T1000 (cell line): ENCODE measurements around the gene TAS1R3.
A peak's percentile ranks its signal among the peaks of the same experiment; 100 is the strongest.

Experiments
- DNase-seq: peaks from one replicate; lab custom pipeline; 2025; ENCODE audit warnings: mixed read lengths; lab: John Stamatoyannopoulos, UW

TAS1R3 gene

DNA sequence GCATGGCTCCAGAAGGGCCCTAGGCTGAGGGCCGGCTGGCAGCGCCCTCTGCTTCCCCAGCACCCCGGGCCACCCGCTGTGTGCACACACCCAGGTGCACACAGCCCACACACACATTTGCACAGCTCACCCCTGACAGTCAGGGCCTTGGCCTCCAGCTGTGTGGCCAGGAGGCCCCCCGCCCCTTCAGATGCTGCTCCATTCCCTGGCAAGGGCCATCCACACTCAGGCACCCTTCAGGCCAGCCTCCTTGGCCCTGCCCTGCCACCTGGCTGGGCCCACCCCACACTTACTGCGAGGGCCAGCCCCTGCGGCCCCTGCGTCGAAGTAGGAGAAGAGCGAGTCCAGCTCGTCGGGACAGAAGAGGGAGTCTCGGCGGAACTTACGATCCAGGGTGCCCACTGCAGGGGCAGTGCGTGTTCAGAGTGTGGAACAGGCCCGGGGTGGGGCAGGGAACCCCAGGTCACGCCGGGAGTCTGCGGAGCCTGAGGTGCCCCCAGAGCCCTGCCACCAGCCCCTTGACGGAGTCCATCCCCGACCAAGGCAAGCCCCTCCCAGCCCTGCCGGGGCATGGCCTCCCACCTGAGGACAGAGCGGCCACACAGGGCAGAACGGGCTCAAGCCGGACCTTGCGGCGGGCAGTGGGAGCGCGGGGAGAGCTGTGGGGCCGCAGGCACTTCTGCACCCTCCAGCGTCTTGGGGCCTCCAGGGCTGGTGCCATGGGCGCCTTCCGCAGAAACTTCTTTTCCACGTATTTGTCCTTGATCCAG, 35.7 kb upstream of the TAS1R3 start:
- DNase-seq: no peak

DNA sequence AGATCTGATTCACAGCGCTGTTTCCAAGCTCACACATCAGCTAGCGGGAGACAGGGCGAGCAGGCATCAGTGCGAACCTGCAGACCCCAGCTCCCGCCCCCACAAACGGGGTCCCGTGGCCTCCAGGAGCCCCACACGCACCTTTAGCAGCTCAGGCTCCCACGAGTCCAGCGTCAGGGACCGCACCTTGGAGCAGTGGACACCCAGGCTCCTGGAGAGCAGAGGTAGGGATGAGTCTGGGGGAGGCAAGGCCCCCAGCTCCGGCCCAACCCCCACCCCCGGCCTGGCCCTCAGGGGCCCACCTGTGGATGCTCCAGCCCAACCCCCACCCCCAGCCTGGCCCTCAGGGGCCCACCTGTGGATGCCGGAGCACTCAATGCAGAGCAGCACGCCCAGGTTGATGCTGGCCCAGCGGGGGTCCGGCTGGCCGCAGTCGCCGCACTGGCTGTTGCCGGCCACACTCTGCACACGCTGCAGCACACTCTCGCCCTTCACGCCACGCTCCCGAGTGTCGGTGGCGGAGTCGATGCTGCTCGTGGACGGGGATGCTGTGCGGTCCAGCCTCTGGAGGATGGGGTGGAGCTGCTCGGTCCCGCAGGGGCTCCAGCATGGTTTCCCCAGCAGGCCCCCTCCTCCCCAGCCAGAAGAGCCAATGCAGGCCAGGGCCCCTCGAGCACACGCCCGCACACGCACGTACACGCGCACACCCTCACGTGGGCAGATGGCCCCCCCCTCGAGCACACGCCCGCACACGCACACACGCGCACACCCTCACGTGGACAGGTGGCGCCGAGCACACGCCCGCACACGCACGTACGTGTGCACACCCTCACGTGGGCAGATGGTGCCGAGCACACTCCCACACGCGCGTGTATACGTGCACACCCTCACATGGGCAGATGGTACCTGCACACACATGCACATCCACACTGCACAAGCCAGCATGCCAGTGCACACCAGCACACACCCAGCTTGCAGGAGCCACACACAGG, 34.7 kb upstream of the TAS1R3 start:
- no peak for DNase-seq

DNA sequence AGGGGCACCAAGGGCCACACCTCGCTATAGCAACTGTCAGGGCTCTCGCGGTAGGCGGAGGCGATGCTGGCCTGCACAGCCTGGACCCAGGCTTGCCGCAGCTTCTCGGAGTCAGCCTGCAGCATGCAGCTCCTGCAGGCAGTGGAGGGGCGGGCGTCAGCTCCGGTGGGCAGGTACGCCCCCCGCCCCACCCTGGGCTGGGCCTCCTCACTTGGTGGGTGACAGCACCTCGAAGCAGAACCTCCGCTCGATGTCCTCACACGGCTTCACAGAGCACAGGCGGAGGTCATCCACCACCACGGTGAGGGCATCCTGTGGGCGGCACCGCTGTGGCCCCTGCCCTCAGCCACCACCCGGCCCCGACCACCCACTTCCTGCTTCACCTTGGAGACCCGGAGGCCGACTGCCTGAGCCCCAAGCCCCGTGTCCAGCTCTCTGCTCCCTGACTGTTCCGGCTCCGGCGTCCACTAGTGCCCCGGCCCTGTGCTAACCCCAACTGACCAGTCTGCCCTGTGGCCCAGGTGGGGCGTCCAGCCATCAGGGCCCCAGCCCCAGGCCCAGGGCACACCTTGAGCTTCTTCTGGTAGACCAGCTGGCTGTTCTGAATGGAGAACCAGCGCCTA, 33.2 kb upstream of the TAS1R3 start:
- DNase-seq: no peak

DNA sequence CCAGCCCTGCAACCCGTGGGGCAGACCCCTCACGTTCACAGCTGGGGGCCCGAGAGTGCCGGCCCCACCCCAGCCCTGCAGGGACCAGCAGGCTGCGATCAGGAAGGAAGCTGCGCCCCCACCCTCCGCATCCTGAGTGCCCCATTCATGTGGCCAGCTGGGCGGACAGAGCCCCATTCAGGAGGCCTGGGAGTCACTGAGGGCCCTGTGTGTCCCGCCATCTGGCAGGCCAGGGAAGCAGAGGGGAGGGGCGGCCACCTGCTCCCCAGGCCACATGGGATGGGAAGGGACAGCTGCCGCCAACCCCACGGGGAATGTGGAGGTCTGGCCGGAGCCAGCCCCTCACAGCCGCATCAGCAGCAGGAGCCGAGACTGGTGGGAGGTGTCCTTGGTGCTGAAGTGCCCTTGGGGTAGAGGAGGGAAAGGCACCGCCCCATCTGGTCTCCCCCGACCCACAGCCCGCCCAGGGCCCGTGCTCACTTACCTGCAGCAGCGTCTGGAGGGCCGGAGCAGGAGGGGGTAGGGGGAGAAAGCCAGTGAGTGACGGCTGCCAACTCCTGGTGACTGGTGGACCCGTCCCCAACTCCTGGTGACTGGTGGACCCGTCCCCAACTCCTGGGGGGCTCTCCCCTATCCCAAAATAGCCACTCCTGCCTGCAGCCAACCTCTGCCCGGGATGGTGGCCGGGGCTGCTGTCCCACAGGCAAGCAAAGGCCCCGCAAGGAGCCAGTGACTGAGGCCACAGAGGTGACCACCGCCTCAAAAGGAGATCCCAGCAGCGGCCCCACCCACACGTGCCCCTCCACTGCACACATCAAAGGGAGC, 32.0 kb upstream of the TAS1R3 start:
- DNase-seq: no peak

DNA sequence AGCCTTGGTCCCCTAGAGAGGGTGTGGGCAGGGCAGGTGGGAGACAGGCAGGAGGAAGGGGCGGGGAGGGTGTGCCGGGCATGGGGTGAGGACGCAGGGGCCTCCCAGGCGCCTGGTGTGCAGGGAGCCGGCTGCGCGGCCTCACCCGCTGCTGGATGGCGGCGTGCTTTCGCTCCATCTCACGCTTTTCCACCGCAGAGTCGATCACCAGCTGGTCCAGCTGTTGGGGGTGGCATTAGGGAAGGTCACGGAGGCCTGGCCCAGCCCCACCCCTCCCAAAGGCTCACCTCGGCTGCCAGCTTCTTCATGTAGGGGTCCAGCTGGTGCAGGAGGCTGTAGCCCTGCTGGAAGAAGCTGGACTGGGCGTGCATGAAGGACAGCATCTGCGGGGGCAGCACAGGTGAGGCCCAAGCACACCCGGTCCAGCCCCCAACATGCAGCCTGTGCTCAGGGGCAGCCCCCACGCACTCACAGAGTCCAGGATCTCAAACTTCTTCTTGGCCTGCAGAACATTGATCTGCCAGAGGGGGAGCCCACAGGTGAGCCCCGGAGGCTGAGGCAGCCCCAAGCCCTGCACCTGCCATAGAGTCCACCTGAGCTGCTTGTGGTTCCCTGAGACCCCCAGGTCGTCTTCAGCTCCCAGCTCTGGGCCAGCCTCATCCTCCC, 31.3 kb upstream of the TAS1R3 start:
- no peak for DNase-seq

DNA sequence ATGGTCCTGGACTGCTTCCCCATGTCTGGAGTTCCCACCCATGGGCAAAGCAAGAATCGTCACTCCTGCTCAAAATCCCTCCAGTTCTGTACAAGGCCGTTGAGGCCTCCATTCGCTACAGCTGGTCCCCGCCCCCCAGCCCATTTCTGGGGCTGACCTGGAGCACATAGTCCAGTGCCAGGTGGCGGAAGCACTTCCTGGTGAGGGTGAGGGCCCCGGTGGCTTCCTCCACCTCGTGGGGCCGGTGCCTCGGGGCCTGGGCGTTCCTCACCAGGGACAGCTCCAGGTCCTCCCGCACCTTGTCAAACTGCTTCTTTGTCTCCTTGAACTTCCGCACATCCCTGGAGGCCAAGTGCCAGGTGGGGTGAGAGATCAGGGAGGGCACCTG, 30.7 kb upstream of the TAS1R3 start:
- no peak for DNase-seq

DNA sequence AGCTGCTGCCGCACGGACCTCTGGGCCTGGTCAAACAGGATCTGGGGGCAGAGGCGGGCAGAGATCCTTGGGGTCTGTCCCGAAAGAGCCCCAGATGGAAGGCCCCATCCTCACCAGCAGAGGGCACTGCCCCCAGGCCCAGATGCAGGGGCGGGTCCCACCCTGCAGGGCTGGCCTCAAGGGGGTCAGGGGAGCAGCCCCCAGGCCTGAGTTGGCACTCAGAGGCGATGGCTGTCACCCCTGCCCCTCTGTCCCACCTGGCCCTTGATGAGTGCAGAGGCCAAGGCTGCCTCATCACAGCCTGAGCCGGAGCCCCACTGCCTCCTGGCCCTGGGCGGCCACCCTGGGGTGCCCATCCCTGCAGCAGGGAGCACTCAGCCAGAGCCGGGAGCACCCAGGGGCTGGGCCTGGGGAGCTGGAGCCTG, 29.1 kb upstream of the TAS1R3 start:
- no peak for DNase-seq

DNA sequence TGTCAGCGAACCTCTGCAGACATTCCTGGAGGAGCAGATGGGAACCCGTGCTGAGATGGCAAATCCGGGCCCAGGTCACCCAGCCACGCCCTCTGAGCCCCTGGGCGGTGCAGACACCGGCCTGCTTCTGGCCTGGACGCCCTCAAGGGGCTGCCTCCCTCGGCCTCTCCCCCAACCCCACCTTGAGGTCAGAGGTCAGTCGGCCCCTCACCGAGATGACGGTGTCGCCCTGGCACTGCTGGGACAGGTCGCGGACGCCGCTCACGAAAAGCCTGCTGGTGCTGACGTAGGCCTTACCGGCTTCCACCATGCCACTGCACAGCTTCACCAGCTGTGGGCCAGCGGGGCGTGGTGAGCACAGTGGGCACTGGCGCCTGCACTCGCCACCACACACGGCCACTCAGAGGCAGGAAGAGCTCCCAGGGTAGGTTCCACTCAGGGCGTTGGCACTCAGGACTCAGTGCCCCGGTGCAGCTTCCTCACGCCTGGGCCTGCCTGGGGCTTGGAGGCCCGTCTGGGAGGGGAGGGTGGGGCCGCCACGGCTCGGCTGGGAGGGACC, 28.1 kb upstream of the TAS1R3 start:
- no peak for DNase-seq

DNA sequence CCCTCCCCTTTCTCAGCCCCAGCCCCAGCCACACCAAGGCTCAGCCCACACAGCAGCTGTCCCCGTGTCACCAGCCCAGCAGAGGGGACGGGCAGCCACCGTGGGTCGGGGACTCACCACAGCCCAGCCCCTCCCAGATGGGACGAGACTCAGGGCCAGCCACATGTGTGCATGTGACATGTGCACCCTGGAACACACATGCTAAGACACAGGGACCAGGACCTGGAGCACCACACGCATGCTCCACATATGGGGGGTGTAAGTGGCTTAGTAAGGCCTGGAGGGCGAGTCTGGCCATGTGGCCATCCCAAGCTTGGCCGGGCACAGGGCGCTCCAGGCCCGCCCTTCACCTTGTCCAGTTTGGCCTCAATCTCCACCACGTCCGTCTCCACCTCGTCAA, 27.3 kb upstream of the TAS1R3 start:
- no peak for DNase-seq

DNA sequence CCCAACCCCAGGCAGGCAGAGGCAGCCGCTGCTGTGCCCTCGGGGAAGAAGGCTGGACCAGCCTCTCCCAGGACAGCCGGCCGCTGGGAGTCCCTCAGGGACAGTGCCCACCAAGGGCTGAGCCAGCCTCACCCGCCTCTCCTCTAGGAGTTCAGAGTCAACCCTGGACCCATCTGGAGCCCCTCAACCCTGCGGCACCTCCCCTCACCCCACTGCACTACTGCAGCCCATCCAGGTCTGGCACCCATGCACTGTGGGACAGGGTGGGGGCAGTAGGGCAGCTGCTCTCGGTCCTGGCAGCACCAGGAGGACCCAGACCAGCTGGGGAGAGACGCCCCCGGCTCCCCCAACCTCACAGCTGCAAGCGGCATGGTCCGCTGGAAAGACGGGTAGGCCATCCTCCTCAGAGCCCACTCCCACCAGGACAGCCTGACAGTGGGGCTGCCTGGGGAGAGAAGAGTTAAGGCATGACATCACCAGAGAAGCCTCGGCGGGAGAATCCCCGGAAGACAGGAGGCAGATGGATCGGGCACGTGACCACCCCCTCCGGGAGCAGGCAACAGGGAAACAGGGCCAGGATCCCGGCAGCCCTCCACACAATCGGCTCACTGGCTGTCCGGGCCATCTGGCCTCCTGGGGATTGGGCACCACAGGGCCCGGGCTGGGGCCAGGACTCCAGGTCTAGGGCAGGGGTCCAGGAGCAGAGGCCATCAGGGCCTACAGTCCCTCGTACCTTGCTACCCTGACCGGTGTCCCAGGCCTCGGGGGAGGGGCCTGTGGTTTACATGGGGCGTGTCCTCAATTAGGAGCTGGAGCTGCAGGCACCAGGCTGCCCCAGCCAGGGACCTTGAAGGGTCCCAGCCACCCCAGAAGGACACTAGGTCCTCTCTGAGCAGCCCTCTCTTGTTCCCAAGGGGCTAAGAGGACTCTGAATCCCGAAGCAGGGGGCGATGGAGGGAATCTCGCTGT, 26.5 kb upstream of the TAS1R3 start:
- DNase-seq: peak; percentile 55

DNA sequence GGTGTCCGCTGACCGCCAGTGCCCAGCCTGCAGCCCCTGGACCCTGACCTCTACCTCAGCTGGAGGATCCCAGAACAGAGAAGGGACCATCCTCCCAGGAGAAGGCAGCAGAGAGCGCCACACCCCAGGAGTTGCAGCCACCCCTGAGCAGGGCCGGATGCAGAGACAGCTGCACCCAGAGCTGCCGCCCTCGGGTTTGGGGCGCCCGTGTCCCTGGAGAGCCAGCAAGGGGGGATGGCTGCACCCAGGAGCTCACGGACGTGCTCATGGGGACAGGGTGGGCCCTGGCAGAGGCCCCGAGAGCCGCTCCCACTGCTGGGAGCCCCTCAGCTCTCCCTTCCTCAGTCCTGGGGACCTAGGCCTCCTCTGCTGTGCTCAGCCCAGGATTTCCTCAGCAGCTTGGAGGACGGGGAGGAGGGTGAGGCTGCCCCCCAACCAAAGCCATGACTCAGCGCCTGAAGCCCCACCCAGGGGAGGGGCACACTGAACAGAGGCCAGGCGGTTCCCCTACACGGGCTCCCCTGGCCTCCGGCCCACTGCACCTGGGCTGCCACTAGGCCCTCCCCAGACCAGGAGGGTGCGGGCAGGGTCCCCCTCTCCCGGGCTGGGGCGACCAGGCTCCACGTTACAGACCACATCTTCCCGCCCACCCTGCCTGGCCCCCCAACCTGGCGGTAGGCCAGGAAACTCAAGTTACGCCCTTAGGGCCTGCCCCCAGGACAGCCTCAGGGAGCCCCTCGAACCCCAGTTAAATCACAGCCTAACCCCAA, 25.6 kb upstream of the TAS1R3 start:
- DNase-seq: peak; percentile 59

DNA sequence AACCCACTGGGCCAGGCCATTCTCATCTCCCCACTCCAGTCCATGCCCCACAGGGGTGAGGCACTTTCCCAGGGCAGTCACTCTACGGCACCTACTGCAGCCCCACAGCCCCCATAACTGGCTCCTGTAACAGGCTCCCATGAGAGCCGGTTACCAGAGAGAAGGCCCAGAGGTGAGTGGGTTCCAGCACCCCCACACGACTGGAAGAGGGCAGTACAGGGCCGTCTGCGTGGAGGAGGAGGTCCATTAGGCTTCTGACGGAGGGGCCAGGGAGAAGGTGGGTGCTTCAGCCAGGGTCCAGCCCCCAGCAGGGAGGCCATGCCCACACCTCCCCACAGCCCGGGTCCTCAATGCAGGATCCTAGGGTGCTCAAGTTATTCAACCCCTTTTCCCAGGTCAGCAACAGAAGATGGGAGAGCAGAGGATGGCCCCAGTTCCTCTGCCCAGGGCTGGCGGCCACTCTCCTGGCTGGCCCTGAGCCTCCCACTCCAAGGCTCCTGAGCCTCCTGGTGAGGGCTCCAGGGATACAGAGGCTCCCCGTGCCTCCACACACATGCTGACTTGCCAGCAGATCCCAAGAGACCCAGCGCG, 24.9 kb upstream of the TAS1R3 start:
- no peak for DNase-seq

DNA sequence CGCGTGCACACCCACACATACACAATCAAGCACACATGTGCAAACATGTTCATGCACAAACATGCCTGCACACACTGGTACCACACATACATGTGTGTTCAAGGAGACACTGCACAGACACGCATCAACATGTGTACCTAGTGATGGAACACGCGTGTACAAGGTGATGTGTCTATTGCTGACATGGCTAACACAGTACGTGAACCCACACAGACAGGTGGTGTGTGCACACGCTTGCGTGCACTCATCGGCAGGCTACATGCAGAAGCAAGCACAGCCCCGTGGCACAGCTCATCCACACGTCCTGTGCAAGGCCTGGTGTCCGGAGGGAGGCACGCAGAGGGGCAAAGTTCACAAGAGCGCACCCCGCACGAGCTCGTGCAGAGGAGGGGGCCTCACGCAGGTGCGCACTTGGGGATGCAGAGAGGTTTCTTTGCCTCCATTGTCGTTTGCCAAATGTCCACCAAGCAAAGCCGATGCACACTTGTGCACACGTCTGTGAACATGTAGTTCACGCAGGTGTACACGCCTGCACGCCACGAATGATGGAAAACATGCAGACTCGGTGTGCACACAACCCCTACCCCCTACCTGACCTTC, 24.3 kb upstream of the TAS1R3 start:
- no peak for DNase-seq

DNA sequence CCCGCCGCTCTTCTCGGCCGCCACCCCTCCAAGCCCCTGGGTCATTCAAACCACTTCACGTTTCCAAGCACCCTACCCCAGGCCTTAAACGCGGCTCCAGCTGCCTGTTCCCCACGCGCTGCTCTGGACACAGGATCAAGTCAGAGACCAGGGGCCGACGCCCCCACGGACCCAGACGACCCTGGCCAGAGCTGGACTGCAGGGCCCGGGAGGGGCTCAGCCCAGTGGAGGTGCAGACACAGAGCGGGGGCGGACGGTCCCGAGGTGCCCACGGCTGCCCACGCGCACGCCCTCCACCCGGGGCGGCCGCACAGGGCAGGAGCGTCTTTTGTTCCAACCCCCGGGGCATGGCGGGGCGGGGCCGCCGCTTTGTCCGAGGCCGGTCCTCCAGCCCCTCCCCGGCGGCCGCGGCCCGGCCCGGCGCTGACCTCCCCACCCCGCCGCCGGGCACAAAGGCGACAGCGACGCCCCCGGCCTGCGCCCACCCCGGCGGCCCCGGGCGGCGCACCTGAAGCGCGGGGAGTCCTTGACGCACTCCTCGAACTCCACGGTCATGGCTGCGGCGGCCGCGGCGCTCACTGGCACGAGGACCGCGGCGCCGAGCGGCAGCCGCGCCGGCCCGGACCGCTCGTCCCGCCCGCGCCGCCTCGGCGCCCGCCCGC, 23.7 kb upstream of the TAS1R3 start:
- DNase-seq: peak; percentile 46

DNA sequence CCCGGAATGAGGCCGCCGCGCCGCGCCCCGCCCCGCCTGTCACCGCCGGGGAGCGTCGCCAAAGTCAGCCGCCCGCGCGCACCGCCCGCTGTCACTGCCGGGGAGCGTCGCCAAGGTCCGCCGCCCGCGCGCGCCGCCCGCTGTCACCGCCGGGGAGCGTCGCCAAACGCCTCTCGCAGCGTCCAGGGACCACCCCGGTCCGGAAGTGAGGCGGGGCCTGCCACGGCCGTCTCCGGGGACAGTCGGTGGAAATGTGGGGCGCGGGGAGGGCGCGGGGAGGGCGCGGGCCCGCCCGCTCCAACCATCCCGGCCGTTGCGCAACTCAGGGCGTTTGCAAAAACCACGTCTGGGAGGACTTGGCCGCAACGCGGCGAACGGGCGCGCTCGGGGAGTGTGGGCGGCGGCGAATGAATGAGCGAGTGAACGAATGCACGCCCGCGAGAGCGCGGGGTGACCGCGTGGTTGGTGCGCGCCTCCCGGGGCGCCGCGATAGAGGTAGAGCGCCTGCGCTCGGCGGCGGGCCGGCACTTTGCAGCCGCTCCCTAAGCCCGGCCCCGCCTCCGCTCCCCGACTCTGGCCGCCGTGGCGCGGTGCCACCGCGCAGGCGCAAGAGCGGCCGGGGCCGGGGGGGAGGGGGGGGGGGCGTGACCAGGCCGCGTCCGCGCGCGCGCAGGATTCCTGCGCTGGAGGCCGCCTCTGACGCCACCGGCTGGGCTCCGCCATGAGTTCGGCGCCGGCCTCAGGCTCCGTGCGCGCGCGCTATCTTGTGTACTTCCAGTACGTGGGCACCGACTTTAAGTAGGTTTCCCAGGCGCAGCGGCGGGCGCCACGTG, 22.9 kb upstream of the TAS1R3 start, which contains the start of the genes ACAP3 and PUSL1:
ACAP3 (minus strand) TSS at position 8 of the 833 bp plus-strand sequence. CDS start 115 bp downstream, outside the sequence.
PUSL1 (plus strand) TSS at position 675 of the 833 bp plus-strand sequence; CDS start at position 722, 47 bp downstream.
- DNase-seq: peak; percentile 91

DNA sequence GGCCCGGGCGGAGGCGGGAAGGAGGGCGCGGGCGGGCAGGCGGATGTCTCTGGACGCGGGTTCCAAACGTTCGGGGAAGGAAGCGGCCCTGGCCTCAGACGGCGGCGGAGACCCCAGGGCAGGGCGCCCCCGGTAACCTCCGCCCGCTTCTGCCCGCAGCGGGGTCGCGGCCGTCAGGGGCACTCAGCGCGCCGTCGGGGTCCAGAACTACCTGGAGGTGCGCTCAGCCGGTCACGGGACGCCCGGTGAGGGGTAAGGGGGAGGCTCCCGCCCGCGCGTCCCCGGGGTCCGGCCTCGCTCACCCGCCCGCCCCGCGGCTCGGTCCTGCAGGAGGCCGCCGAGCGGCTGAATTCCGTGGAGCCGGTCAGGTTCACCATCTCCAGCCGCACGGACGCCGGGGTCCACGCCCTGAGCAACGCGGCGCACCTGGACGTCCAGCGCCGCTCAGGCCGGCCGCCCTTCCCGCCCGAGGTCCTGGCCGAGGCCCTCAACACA, 22.3 kb upstream of the TAS1R3 start:
- DNase-seq: no peak
